HCT116 (cell line): ENCODE data around the gene ATP13A4.

Experiments used
- ATF3 ChIP-seq: IDR thresholded peaks from 2 replicates; pipeline ENCODE4 v1.6.1; 2012
- CTCF ChIP-seq, 3 experiments: fragments of 200-600 bp in 1 of 3; sonication (generic) in 1 of 3; IDR thresholded peaks in 2 of 3; conservative IDR thresholded peaks in 1 of 3; 2 replicates each; pipeline ENCODE4 v1.5.1; 2012 to 2017; ENCODE audit warnings: low read depth in 2 of 3, low read length in 2 of 3, antibody characterized with exemption in 1 of 3, borderline replicate concordance in 1 of 3, control low read depth in 1 of 3, mild to moderate bottlenecking in 1 of 3, mixed read lengths in 1 of 3, mixed run types in 1 of 3, moderate library complexity in 1 of 3; ENCODE audit not compliant: insufficient read depth in 1 of 3
- EZH2 ChIP-seq: fragments of 200-600 bp; sonication (generic); IDR thresholded peaks from 2 replicates; pipeline ENCODE4 v1.6.1; 2017; ENCODE audit warnings: antibody characterized with exemption, mixed run types
- EZH2phosphoT487 ChIP-seq: fragments of 200-600 bp; IDR thresholded peaks from 2 replicates; pipeline ENCODE4 v1.6.1; 2018; ENCODE audit warnings: antibody characterized with exemption, borderline replicate concordance
- POLR2A ChIP-seq: IDR thresholded peaks from 2 replicates; pipeline ENCODE4 v1.7.0; 2011; ENCODE audit warnings: borderline replicate concordance; ENCODE audit not compliant: insufficient read depth, insufficient read length; ENCODE audit errors: extremely low read depth
- POLR2AphosphoS5 ChIP-seq: IDR thresholded peaks from 2 replicates; pipeline ENCODE4 v1.6.1; 2011; ENCODE audit warnings: mild to moderate bottlenecking, low read depth, low read length, moderate library complexity

GRCh38 chr3:193488741-193489140 is 66.0 kb downstream of the ATP13A4 start:
- TF ChIP-seq ATF3 (no peak), CTCF (IDR thresholded peaks at IDR 0.05 in 2 of 3, conservative IDR thresholded peaks at IDR 0.05 in 1 of 3; ENCODE audit: borderline replicate concordance in 1 of 3, insufficient read depth in 1 of 3, low read depth in 2 of 3, low read length in 2 of 3) (no peak), EZH2 (no peak), POLR2A (no peak), EZH2phosphoT487 (no peak), POLR2AphosphoS5 (no peak)
